Measurements from ENCODE around the gene CCDC177.

Gene CCDC177

GRCh38 chr14:69573205-69573830 is 1.4 kb downstream of the CCDC177 start:
- H3K27ac ChIP-seq (ENCODE audit: low read length) = no peak overlapping the region
- H3K79me2 ChIP-seq (ENCODE audit: insufficient read depth, low read length) = no peaks in the 10 kb centered on the region
- ATAC-seq (ENCODE audit: insufficient read depth, low read depth) (no peak), DNase-seq (no peak)
- no peaks in the 10 kb centered on the region for H3K9me3 ChIP-seq (ENCODE audit: insufficient read depth, low read length, severe bottlenecking)
- H3K4me1 ChIP-seq (ENCODE audit: insufficient read depth, low read length) = no peaks in the 10 kb centered on the region
- H3K4me2 ChIP-seq (ENCODE audit: insufficient read depth, low read length) = no peak overlapping the region
- no peaks in the 10 kb centered on the region for H3K36me3 ChIP-seq (ENCODE audit: insufficient read depth, low read length)
- H3K4me3 ChIP-seq (ENCODE audit: low read depth in 1 of 2, low read length in 2 of 2) = no peak overlapping the region
- TF ChIP-seq CTCF (IDR thresholded peaks at IDR 0.05; ENCODE audit: borderline replicate concordance, extremely low read depth, low read length, poor library complexity, severe bottlenecking) = no peak
- no peak for TF ChIP-seq EZH2 (IDR thresholded peaks at IDR 0.05; ENCODE audit: borderline replicate concordance, low read depth, low read length, severe bottlenecking)
- no peaks in the 10 kb centered on the region for H4K20me1 ChIP-seq (ENCODE audit: insufficient read depth, low read length)
- no peak overlapping the region for H2AFZ ChIP-seq (ENCODE audit: low read depth, low read length)
- peaks cover 2% of the 10 kb centered on the region for H3K27me3 ChIP-seq (ENCODE audit: insufficient read depth, low read length, poor library complexity)
- no peak overlapping the region for H3K9ac ChIP-seq (ENCODE audit: low read depth, low read length)

GRCh38 chr14:69572841-69573135 is 1.9 kb downstream of the CCDC177 start:
- Histone ChIP-seq H3K79me2 (ENCODE audit: insufficient read depth, low read length) (no peaks in the 10 kb centered on the region), H3K36me3 (ENCODE audit: insufficient read depth, low read length) (no peaks in the 10 kb centered on the region), H3K27ac (ENCODE audit: low read length) (no peak overlapping the region), H3K4me1 (ENCODE audit: insufficient read depth, low read length) (no peaks in the 10 kb centered on the region), H3K4me3 (ENCODE audit: low read depth in 1 of 2, low read length in 2 of 2) (no peak overlapping the region), H3K9me3 (ENCODE audit: insufficient read depth, low read length, severe bottlenecking) (no peaks in the 10 kb centered on the region), H3K27me3 (ENCODE audit: insufficient read depth, low read length, poor library complexity) (peaks cover 8% of the 10 kb centered on the region), H2AFZ (ENCODE audit: low read depth, low read length) (no peak overlapping the region), H4K20me1 (ENCODE audit: insufficient read depth, low read length) (no peaks in the 10 kb centered on the region), H3K4me2 (ENCODE audit: insufficient read depth, low read length) (no peak overlapping the region), H3K9ac (ENCODE audit: low read depth, low read length) (no peak overlapping the region)
- no peak for DNase-seq
- no peak for ATAC-seq (ENCODE audit: insufficient read depth, low read depth)
- TF ChIP-seq CTCF (IDR thresholded peaks at IDR 0.05; ENCODE audit: borderline replicate concordance, extremely low read depth, low read length, poor library complexity, severe bottlenecking) (no peak), EZH2 (IDR thresholded peaks at IDR 0.05; ENCODE audit: borderline replicate concordance, low read depth, low read length, severe bottlenecking) (no peak)

- H3K27me3 ChIP-seq (ENCODE audit: insufficient read depth, low read length, poor library complexity) = peaks cover 11% of the 10 kb centered on the region
- no peak overlapping the region for H3K27ac ChIP-seq (ENCODE audit: low read length)
- H3K9me3 ChIP-seq (ENCODE audit: insufficient read depth, low read length, severe bottlenecking) = no peaks in the 10 kb centered on the region
- no peak overlapping the region for H3K9ac ChIP-seq (ENCODE audit: low read depth, low read length)
- H3K4me1 ChIP-seq (ENCODE audit: insufficient read depth, low read length) = no peaks in the 10 kb centered on the region
- H2AFZ ChIP-seq (ENCODE audit: low read depth, low read length) = no peak overlapping the region
- H4K20me1 ChIP-seq (ENCODE audit: insufficient read depth, low read length) = no peaks in the 10 kb centered on the region
- H3K36me3 ChIP-seq (ENCODE audit: insufficient read depth, low read length) = no peaks in the 10 kb centered on the region
- TF ChIP-seq EZH2 (IDR thresholded peaks at IDR 0.05; ENCODE audit: borderline replicate concordance, low read depth, low read length, severe bottlenecking) (no peak), CTCF (IDR thresholded peaks at IDR 0.05; ENCODE audit: borderline replicate concordance, extremely low read depth, low read length, poor library complexity, severe bottlenecking) (no peak)
- no peak overlapping the region for H3K4me3 ChIP-seq (ENCODE audit: low read depth in 1 of 2, low read length in 2 of 2)
- no peak for DNase-seq
- H3K79me2 ChIP-seq (ENCODE audit: insufficient read depth, low read length) = no peaks in the 10 kb centered on the region
- no peak overlapping the region for H3K4me2 ChIP-seq (ENCODE audit: insufficient read depth, low read length)
- ATAC-seq (ENCODE audit: insufficient read depth, low read depth) = no peak
Measured at GRCh38 chr14:69572030-69572840, 2.4 kb downstream of the CCDC177 start.
